ENCODE data around the gene VIPR1.

Gene VIPR1

GRCh38 chr3:42518800-42519567 lies 16.5 kb downstream of the VIPR1 start:
- no peak overlapping the region for H2AFZ ChIP-seq (ENCODE audit: low read depth, low read length)
- WGBS: 72% methylated on average over 5 of the region's 6 CpGs
- no peak overlapping the region for H3K14ac ChIP-seq (ENCODE audit: low read length in 2 of 2)

GRCh38 chr3:42519568-42519962 lies 17.1 kb downstream of the VIPR1 start:
- H3K23ac ChIP-seq (ENCODE audit: low read length in 2 of 2): no peak overlapping the region
- H2AFZ ChIP-seq (ENCODE audit: low read depth, low read length): no peak overlapping the region
- H3K4me2 ChIP-seq (ENCODE audit: low read length, poor library complexity, severe bottlenecking): no peak overlapping the region
- no peak overlapping the region for H3K9ac ChIP-seq (ENCODE audit: low read length)
- no peak overlapping the region for H3K4ac ChIP-seq (ENCODE audit: low read depth in 1 of 2, low read length in 2 of 2)
- H2BK12ac ChIP-seq (ENCODE audit: low read length in 2 of 2): no peak overlapping the region
- no peak overlapping the region for H2BK5ac ChIP-seq (ENCODE audit: low read depth, low read length, poor library complexity, severe bottlenecking)
- peaks cover 5 to 9% of the 10 kb centered on the region in 2 experiments for H3K27me3 ChIP-seq (ENCODE audit: control insufficient read depth in 1 of 2, insufficient read depth in 1 of 2, low read length in 2 of 2)
- H3K18ac ChIP-seq (ENCODE audit: low read depth in 1 of 2, low read length in 2 of 2): no peak overlapping the region
- no peak overlapping the region for H2BK15ac ChIP-seq (ENCODE audit: low read depth, poor library complexity, severe bottlenecking)
- no peak overlapping the region for H3K14ac ChIP-seq (ENCODE audit: low read length in 2 of 2)
- H3K9me3 ChIP-seq (ENCODE audit: control insufficient read depth, low read length): no peaks in the 10 kb centered on the region
- no peaks in the 10 kb centered on the region for H3K79me1 ChIP-seq (replicated peaks; ENCODE audit: low read length, poor library complexity, severe bottlenecking)
- H3K4me1 ChIP-seq (ENCODE audit: control insufficient read depth, insufficient read depth, low read depth, low read length): no peaks in the 10 kb centered on the region
- H3K4me3 ChIP-seq (ENCODE audit: insufficient read depth in 1 of 2, low read depth in 1 of 2, low read length in 2 of 2): no peak overlapping the region
- H4K8ac ChIP-seq (ENCODE audit: low read length): no peak overlapping the region
- H3K27ac ChIP-seq (ENCODE audit: low read length, poor library complexity, severe bottlenecking): no peak overlapping the region
- no peak overlapping the region for H2AK5ac ChIP-seq (ENCODE audit: low read length, severe bottlenecking)
- no peaks in the 10 kb centered on the region for H3K36me3 ChIP-seq (ENCODE audit: control insufficient read depth in 1 of 2, insufficient read depth in 2 of 2, low read depth in 1 of 2, low read length in 2 of 2)
- 92% methylated on average over 2 of the region's 2 CpGs for WGBS
- no peak for DNase-seq
- H2BK120ac ChIP-seq (ENCODE audit: low read depth, low read length): no peak overlapping the region
- no peak overlapping the region for H4K91ac ChIP-seq (ENCODE audit: low read length)

More at GRCh38 chr3:42518800-42519567, 16.5 kb downstream of the VIPR1 start:
- no peak for DNase-seq
- no peaks in the 10 kb centered on the region for H3K9me3 ChIP-seq (ENCODE audit: control insufficient read depth, low read length)
- H3K4me1 ChIP-seq (ENCODE audit: control insufficient read depth, insufficient read depth, low read depth, low read length): no peaks in the 10 kb centered on the region
- H3K27ac ChIP-seq (ENCODE audit: low read length, poor library complexity, severe bottlenecking): no peak overlapping the region
- H3K4me2 ChIP-seq (ENCODE audit: low read length, poor library complexity, severe bottlenecking): no peak overlapping the region
- peak overlapping the region; percentile 4 for H2BK15ac ChIP-seq (ENCODE audit: low read depth, poor library complexity, severe bottlenecking)
- no peak overlapping the region for H2BK5ac ChIP-seq (ENCODE audit: low read depth, low read length, poor library complexity, severe bottlenecking)
- no peak overlapping the region for H4K91ac ChIP-seq (ENCODE audit: low read length)
- H3K36me3 ChIP-seq (ENCODE audit: control insufficient read depth in 1 of 2, insufficient read depth in 2 of 2, low read depth in 1 of 2, low read length in 2 of 2): no peaks in the 10 kb centered on the region
- no peaks in the 10 kb centered on the region for H3K79me1 ChIP-seq (replicated peaks; ENCODE audit: low read length, poor library complexity, severe bottlenecking)
- H3K4ac ChIP-seq (ENCODE audit: low read depth in 1 of 2, low read length in 2 of 2): no peak overlapping the region
- H3K23ac ChIP-seq (ENCODE audit: low read length in 2 of 2): no peak overlapping the region
- no peak overlapping the region for H3K9ac ChIP-seq (ENCODE audit: low read length)
- H4K8ac ChIP-seq (ENCODE audit: low read length): no peak overlapping the region
- no peak overlapping the region for H3K18ac ChIP-seq (ENCODE audit: low read depth in 1 of 2, low read length in 2 of 2)
- no peak overlapping the region for H2AK5ac ChIP-seq (ENCODE audit: low read length, severe bottlenecking)
- H3K27me3 ChIP-seq (ENCODE audit: control insufficient read depth in 1 of 2, insufficient read depth in 1 of 2, low read length in 2 of 2): peaks cover 5 to 9% of the 10 kb centered on the region in 2 experiments
- H3K4me3 ChIP-seq (ENCODE audit: insufficient read depth in 1 of 2, low read depth in 1 of 2, low read length in 2 of 2): no peak overlapping the region
- H2BK12ac ChIP-seq (ENCODE audit: low read length in 2 of 2): no peak overlapping the region
- no peak overlapping the region for H2BK120ac ChIP-seq (ENCODE audit: low read depth, low read length)

GRCh38 chr3:42520336-42520735 lies 17.9 kb downstream of the VIPR1 start:
- no peaks in the 10 kb centered on the region for H3K9me3 ChIP-seq (ENCODE audit: control insufficient read depth, low read length)
- H3K4me2 ChIP-seq (ENCODE audit: low read length, poor library complexity, severe bottlenecking): no peak overlapping the region
- no peak overlapping the region for H2BK12ac ChIP-seq (ENCODE audit: low read length in 2 of 2)
- H3K27ac ChIP-seq (ENCODE audit: low read length, poor library complexity, severe bottlenecking): no peak overlapping the region
- no peak overlapping the region for H3K4me3 ChIP-seq (ENCODE audit: insufficient read depth in 1 of 2, low read depth in 1 of 2, low read length in 2 of 2)
- no peak overlapping the region for H2AFZ ChIP-seq (ENCODE audit: low read depth, low read length)
- no peak overlapping the region for H2BK15ac ChIP-seq (ENCODE audit: low read depth, poor library complexity, severe bottlenecking)
- no peak overlapping the region for H3K18ac ChIP-seq (ENCODE audit: low read depth in 1 of 2, low read length in 2 of 2)
- no peak overlapping the region for H4K8ac ChIP-seq (ENCODE audit: low read length)
- no peaks in the 10 kb centered on the region for H3K79me1 ChIP-seq (replicated peaks; ENCODE audit: low read length, poor library complexity, severe bottlenecking)
- no peak overlapping the region for H3K9ac ChIP-seq (ENCODE audit: low read length)
- 48% methylated on average over 4 of the region's 4 CpGs for WGBS
- no peak overlapping the region for H2AK5ac ChIP-seq (ENCODE audit: low read length, severe bottlenecking)
- no peak overlapping the region for H2BK120ac ChIP-seq (ENCODE audit: low read depth, low read length)
- no peaks in the 10 kb centered on the region for H3K36me3 ChIP-seq (ENCODE audit: control insufficient read depth in 1 of 2, insufficient read depth in 2 of 2, low read depth in 1 of 2, low read length in 2 of 2)
- H3K4ac ChIP-seq (ENCODE audit: low read depth in 1 of 2, low read length in 2 of 2): no peak overlapping the region
- no peaks in the 10 kb centered on the region for H3K4me1 ChIP-seq (ENCODE audit: control insufficient read depth, insufficient read depth, low read depth, low read length)
- DNase-seq: no peak
- H3K14ac ChIP-seq (ENCODE audit: low read length in 2 of 2): no peak overlapping the region
- H3K23ac ChIP-seq (ENCODE audit: low read length in 2 of 2): no peak overlapping the region
- H2BK5ac ChIP-seq (ENCODE audit: low read depth, low read length, poor library complexity, severe bottlenecking): no peak overlapping the region
- H3K27me3 ChIP-seq (ENCODE audit: control insufficient read depth in 1 of 2, insufficient read depth in 1 of 2, low read length in 2 of 2): peaks cover 5 to 9% of the 10 kb centered on the region in 2 experiments
- H4K91ac ChIP-seq (ENCODE audit: low read length): no peak overlapping the region

GRCh38 chr3:42520906-42521305 lies 18.5 kb downstream of the VIPR1 start:
- 97% methylated on average over 4 of the region's 4 CpGs for WGBS
- Histone ChIP-seq H3K18ac (ENCODE audit: low read depth in 1 of 2, low read length in 2 of 2) (no peak overlapping the region), H3K4ac (ENCODE audit: low read depth in 1 of 2, low read length in 2 of 2) (no peak overlapping the region)

More at GRCh38 chr3:42520906-42521305, 18.5 kb downstream of the VIPR1 start:
- no peak overlapping the region for H3K4me2 ChIP-seq (ENCODE audit: low read length, poor library complexity, severe bottlenecking)
- H3K4me3 ChIP-seq (ENCODE audit: insufficient read depth in 1 of 2, low read depth in 1 of 2, low read length in 2 of 2): no peak overlapping the region
- H2BK5ac ChIP-seq (ENCODE audit: low read depth, low read length, poor library complexity, severe bottlenecking): no peak overlapping the region
- no peak overlapping the region for H2AK5ac ChIP-seq (ENCODE audit: low read length, severe bottlenecking)
- H3K9me3 ChIP-seq (ENCODE audit: control insufficient read depth, low read length): no peaks in the 10 kb centered on the region
- no peak overlapping the region for H2BK15ac ChIP-seq (ENCODE audit: low read depth, poor library complexity, severe bottlenecking)
- H4K8ac ChIP-seq (ENCODE audit: low read length): no peak overlapping the region
- H4K91ac ChIP-seq (ENCODE audit: low read length): peak overlapping the region; percentile 22
- DNase-seq: no peak
- no peaks in the 10 kb centered on the region for H3K4me1 ChIP-seq (ENCODE audit: control insufficient read depth, insufficient read depth, low read depth, low read length)
- no peak overlapping the region for H3K9ac ChIP-seq (ENCODE audit: low read length)
- H3K36me3 ChIP-seq (ENCODE audit: control insufficient read depth in 1 of 2, insufficient read depth in 2 of 2, low read depth in 1 of 2, low read length in 2 of 2): no peaks in the 10 kb centered on the region
- no peak overlapping the region for H2BK12ac ChIP-seq (ENCODE audit: low read length in 2 of 2)
- H3K27ac ChIP-seq (ENCODE audit: low read length, poor library complexity, severe bottlenecking): no peak overlapping the region
- no peak overlapping the region for H2BK120ac ChIP-seq (ENCODE audit: low read depth, low read length)
- H3K23ac ChIP-seq (ENCODE audit: low read length in 2 of 2): no peak overlapping the region
- no peak overlapping the region for H2AFZ ChIP-seq (ENCODE audit: low read depth, low read length)
- peaks cover 5 to 9% of the 10 kb centered on the region in 2 experiments for H3K27me3 ChIP-seq (ENCODE audit: control insufficient read depth in 1 of 2, insufficient read depth in 1 of 2, low read length in 2 of 2)
- no peak overlapping the region for H3K14ac ChIP-seq (ENCODE audit: low read length in 2 of 2)
- no peaks in the 10 kb centered on the region for H3K79me1 ChIP-seq (replicated peaks; ENCODE audit: low read length, poor library complexity, severe bottlenecking)

All from mesenchymal stem cell (in vitro differentiated cells and primary cell).